GM21737 (cell line): Measurements from ENCODE around the gene SVIL.
"Not testable (repeated sequence)": the region's sequence is repeated elsewhere in the genome, so short reads cannot be mapped to it uniquely, and the experiment has no call there.

ENCODE experiments used
- ATAC-seq: cut with Tn5 transposase; IDR thresholded peaks from one replicate; pipeline ENCODE4 v1.9.1; 2021; ENCODE audit warnings: mild to moderate bottlenecking, moderate library complexity; ENCODE audit not compliant: unreplicated experiment

The SVIL gene

DNA sequence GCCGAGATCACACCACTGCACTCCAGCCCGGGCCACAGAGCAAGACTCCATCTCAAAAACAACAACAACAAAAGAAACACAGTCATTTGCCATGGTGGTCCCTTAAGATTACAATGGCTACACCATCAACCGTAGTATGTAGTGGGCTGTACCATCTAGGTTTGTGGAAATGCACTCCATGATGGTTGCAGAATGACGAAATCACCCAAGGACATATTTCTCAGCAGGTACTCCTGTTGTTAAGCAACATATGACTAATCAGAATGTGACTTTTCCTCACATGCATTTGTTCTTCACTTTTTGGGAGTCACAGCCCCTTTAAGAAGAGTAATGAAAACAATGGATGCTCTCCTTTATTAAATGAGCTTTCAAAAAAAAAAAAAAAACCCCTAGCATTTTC, 11.0 kb downstream of the SVIL start:
- ATAC-seq = no peak

DNA sequence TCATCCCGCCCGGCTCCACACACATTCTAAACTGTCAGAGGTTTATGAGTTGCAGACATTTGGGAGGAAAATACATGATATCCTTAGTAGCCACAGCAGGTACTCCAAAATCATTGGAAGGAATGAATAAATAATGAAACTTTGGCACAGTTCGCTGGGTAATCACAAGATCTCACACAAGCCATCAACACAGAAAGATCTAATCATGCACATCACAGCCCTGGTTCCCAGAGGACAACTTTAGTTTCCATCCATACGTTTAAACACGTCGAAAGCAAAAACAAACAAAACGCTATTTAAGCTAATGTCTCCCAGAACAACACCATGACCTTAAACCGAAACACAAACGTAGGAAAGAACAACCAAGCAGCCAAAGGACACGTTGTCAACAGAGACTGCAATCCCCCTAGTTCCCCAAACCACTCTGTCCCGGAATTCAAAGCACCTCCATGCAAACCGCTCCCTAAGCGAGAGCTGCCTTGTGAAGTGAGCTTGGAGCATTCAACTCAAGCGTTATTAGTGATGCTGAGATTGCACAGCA, 12.3 kb downstream of the SVIL start:
- ATAC-seq = no peak

DNA sequence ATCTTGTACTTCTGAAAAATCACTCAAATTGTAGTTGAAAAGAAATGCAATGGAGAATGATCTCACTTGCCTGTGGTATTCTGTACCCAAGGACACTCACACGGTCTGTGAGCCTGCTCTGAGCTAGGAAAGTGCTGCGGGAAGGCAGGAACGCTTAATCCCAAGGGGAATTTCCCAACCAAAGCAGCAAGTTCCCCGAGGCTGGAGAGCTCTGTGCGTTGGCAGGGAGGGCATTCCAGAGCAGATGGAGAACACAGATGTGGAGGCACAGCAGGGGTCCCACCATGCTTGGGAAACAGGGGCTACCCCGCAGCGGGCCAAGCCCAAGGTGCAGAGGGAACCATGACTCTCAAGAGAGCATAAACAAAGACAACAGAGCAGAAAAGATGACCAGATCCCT, 13.6 kb downstream of the SVIL start:
- ATAC-seq = no peak

DNA sequence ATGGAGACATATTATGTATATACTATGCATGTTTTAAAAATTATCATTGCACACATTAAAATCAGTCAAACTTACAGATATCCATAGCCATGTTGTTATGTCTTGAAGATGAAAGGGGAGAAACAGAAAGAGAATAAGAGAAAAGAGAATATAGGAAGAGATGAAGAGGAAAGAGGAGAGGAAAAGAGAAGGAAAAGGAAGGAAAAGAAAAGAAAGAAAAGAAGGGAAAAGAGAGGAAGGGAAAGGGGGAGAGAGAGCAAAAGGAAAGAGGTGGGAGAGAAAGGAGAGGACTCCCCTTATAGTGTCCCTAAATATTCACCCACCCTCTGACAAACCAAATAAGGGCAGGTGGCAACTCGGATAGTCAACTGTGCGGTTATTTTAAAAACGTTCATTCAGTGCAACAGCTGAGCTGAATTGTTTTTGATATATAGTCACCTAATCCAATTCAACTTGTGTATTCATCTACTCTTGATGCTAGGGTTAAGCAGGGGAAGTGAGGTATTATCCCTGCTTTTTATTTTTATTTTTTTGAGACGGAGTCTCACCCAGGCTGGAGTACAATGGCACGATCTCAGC, 14.6 kb downstream of the SVIL start:
- no peak for ATAC-seq

DNA sequence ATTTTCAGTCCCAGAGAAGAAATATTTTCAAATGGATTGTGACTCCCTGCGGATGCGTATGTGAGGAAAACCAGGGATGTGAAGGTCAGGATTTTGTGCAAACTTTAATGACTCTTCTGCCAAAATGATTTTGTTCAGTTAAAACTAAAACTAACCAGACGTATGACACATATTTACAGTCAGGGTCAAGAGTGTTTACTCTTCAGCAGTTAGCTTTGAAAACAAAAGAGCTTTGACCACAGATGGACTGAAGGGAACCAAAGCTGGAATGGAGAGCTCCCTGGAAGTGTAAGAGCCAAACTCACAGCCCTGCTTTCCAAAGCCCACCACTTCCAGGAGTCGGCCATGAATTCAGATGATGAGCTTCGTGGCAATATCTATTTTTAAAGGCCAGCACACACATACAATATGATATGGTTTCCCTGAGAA, 15.5 kb downstream of the SVIL start:
- no peak for ATAC-seq

DNA sequence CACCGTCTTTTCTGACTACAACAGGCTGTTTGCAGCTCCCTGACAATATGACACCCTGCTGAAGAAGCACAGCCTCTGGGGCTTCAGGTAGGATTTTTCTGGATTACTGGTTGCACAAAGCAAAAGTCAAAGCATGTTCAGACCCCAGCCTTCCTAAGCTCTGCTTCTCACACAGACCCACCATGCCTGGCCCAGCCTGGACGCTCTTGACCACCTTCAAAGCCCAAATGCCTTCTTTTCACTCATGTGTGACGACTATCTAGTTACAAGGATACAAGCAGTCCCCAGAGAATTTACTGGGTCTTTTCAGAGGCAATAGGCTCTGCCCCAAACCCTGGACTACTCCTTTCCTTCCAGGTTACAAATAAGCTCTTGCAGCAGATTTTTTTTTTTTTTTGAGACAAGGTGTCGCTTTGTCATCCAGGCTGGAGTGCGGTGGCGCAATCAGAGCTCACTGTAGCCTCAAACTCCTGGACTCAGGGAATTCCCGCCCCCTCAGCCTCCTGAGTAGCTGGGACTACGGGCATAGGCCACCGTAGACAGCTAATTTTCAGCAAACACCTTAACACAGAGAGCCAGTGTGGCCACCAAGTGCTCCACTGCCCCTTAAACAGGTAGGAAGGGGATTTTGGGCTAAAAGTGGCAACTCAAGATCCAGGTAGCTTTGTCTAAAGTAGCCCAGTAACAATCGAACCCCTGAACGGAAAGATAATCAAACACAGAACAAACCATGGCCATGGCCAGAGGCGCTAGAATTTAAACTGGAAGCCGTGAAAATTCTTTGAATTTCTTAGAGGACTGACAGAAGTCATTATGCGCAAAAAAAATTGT, 16.2 kb downstream of the SVIL start:
- no peak for ATAC-seq

DNA sequence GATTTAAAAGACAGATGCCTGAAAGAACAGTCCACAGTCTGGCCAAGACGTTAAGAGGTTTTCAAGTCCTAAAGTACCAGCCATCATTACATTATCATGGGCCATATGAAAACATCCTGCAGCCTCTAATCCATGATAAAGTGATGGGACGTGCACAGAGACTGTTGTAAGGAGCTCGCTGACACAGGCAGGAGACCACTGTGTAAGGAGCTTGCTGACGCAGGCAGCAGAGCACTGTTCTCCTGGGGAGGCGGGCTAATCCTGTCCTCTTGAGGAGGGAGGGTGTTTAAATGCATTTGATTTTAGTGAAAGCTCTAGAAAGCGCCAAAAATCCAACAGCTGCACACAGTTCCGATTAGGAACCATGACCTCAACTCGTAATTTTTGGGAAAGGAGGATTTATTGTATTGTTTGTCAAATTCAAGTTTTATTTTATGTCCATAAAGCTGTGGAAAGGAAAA, 16.9 kb downstream of the SVIL start:
- ATAC-seq = no peak

DNA sequence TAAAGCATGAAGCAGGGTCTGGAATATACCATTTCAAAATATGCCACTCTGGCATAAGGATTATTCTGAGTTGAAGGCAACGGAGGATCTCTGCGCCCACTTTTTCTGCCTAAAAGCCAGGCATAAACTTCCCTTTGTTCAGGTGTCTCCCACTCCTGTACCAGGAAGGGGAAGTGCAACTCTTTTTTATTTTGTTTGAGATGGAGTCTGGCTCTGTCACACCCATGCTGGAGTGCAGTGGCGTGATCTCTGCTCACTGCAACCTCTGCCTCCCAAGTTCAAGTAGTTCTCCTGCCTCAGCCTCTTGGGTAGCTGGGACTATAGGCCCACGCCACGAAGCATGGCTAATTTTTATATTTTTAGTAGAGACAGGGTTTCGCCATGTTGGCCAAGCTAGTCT, 18.2 kb downstream of the SVIL start:
- no peak for ATAC-seq

DNA sequence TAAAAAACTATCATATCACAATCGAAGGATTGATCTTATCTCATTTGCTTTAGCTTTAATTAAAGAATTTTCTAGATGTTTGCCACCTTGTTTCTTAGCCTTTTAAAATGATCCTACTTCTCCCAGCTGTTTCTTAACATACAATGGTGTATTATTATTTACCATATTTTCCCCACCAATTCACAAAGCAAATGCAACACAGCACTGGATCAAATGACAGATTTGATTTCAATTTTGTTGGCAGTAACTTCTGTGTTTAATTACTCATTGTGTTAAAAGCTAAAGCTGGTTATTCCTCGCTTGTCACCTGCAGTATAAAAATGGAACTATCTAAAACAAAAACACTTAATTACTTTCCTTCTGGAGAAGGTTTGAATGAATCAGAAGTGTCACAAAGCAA, 19.6 kb downstream of the SVIL start:
- ATAC-seq = no peak

DNA sequence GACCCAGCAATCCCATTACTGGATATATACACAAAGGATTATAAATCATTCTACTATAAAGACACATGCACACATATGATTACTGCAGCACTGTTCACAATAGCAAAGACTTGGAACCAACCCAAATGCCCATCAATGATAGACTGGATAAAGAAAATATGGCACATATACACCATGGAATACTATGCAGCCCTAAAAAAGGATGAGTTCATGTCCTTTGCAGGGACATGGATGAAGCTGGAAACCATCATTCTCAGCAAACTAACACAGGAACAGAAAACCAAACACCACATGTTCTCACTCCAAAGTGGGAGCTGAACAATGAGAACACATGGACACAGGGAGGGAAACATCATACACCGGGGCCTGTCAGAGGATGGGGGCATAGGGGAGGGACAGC, 20.5 kb downstream of the SVIL start:
- ATAC-seq = not testable (repeated sequence)

DNA sequence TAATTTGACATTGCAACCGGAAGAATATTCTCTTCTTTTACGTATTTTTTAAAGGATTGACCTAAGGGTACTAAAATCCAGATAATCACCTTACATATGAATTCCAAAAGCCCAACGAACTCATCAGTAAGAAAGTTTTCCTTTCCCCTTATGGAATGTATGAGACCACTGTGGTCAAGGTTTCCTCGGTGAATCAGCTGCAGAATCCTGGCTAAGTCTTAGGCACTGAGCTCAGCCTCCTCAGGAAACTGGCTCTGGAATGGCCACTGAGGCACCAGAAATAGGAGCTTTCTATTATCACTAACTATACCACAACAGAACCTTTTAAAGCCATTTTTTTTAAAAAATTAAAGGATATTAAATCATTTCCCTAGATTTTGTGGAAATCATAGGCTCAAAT, 21.0 kb downstream of the SVIL start:
- no peak for ATAC-seq

DNA sequence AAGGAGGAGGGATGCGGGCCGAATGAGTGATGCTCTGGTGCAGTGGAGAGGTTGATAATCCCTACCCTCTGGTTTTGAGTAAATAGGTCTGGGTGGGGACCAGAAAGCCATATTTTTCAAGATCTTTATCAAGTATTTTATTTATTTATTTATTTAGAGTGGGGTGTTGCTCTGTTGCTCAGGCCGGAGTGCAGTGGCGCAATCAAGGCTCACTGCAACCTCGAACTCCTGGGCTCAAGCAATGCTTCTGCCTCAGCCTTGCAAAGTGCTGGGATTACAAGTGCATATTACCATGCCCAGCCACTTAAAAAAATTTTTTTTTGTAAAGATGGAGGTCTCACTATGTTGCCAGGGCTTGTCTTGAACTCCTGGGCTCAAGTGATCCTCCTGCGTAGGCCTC, 21.6 kb downstream of the SVIL start:
- no peak for ATAC-seq

DNA sequence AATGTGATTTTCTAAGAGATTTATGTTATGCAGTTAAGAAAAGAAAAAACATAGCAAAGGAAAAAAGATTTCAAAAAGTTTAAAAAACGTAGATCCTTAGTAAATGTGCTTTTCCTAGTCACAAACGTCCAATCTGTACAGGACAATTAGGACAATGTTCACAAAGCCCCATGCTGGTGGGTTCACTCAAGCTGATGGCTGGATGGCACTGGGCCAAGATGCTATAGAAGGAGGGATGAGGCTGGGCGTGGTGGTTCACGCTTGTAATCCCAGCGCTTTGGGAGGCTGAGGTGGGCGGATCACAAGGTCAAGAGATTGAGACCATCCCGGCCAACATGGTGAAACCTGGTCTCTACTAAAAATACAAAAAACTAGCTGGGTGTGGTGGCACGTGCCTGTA, 22.1 kb downstream of the SVIL start:
- ATAC-seq = no peak

DNA sequence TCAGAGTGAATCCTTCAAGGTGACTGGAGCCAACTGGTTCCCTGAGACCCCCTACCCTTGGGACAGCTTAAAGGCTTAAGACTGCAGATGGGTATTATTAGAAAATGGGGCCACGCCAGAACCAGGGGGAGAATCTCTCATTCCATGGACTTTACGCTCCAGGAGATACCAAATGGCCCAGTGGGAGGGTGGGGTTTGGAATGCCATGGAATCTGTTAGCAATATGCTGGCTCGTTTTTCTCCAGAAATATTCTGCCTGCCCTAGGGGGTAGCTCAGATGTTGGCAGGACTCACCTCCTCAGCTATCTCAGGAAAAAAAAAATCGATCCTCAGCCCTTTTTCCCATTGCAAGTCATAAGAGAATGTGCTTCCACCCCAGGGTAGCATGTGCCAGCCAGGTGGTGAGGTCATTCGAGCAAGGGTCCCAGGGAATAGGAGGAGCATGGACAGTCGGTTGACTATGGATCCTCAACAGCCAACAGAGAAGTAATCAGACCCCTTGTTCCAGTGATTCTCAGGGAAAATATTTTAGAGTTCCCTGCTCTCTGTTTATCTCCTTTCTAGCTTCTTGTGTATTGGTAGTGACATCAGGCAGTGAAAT, 22.9 kb downstream of the SVIL start:
- ATAC-seq = no peak

DNA sequence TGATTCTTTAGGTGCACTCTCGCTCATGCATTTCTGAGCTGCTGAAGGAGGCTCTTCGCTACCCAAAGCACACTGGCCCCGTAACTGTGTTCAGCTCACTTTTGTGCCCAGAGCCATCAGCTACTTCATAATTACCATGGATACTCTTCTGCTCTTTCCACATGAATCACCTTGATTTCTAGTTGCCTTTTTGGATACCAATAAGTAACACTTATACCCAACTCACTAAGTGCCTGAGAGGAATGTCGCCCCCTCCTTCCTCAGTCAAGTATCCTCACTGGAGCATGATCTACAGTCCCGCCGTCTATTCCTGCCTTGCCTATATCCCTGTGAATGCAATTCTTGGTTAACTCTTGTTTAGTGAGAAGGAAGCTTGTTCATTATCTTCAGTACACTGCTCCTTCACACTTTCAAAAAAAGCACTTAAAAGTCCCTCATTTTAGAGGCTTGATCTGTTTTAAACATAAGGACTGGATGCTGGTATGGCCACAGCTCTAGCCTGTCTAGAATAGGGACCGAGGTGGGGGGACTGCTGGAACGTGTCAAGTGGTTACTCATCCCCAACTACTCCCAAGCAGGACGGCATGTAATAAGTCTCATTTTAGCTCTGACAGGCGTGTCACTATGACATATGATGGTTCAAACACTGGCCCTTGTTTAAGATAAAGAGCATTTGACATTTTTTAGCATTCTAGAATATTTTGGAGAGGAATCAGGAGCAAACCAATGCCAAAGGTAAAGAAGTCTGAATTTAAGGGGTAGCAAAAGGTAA, 23.7 kb downstream of the SVIL start:
- no peak for ATAC-seq

DNA sequence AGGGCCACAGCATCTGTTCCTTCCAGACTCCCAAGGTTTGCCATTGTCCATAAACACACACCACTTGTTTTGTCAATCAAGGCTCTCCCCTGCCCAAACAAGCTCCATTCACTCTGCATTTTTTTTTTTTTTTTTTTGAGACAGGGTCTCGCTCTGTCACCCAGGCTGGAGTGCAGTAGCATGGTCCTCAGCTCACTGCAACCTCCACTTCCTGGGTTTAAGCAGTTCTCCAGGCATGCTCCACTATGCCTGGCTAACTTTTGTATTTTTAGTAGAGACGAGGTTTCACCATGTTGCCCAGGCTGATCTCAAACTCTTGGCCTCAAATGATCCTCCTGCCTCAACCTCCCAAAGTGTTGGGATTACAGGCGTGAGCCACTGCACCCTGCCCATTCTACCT, 24.4 kb downstream of the SVIL start:
- not testable (repeated sequence) for ATAC-seq

DNA sequence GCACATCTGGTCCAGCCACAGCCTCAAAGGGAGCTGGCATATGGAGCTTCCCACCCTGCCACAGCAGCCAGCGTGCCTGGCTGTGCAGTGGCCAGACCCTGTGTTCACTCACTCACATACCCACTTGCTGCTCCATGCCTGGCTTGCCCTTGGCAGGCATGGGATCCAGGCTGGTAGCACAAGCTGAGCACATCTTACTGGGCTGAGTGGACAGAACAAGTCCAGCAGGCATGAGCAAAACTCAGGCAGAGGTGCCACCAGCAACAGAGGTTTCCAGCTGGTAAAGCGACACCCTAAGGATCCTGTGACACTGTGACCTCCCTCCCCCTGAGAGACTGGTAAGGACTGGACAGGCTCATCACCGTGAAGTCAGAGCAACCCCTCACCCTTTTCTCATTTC, 25.1 kb downstream of the SVIL start:
- no peak for ATAC-seq

DNA sequence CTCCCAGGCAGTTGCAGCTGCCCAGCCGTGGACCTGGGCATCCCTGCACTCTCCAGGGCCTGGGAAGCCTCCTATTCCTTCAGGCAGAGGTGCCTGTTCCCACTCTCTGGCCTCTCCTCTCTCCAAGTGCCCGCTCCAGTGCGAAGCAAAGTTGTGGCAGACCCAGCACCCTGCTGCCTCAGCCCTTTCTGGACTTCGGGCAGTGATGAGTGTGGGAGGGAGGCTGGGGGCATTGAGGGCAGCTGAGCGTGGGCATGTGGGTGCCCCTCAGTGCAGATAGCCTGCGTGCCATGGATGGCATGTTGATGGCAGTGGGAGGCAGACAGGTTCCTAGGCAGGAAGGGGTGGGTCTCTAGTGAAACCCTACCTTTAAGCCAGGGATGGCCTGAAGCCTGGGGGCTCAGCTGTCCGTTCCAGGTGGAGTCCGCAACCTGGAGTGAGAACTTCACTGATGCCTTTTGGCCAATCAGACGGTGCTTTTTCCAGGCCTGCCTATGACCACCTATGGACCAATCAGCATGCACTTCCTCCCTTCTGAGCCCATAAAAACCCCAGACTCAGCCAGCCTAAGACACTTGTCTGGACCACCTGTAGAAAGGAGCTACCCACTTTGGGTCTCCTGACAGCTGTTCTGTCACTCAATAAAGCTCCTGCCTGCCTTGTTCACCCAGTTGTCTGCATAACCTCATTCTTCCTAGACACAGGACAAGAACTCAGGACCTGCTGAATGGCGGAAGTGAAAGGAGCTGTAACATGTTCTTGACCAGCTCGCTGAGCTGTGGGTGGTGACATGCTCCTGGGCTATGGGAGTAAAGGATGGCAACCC, 26.1 kb downstream of the SVIL start:
- ATAC-seq = no peak

DNA sequence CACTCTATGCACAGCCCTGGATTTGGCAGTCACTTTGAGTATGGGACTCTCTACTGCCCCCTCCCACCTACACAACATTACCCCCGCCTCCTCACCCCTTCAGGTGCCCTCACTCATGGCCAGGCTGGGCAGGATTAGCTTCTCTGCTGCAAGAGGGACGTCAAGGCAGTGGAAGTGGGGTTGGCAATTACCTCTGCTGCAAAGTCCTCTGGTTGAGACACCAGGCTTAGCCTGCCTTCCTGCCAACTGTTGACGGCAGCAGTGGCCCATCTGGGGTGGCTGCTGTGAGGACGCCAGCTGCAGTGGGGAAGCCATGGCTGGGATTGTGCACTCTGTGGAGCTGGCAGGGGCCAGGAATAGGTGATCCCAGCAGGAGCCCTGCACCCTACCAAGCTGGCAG, 26.7 kb downstream of the SVIL start:
- no peak for ATAC-seq

DNA sequence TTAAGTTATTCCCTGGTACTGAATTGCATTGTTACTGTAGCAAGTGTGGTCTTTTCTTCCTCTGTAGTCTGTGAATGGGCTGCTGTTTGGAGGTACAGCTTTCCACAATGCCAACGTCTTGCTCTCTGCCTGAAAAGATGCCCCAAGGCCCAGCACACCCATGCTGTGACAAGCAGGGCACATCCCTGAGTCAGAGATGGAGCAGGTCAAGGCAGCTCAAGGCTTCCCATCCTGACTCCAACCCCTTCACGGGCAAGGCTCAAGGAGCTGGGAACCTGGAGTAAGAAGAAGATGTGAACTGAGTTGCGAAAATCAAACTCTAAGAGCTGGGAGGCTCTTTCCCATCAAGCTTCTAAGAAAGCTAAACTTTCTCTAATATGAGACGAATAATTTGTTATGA, 27.2 kb downstream of the SVIL start:
- ATAC-seq = no peak
